T-helper 2 cell treated with Interferon-gamma antibody and Interleukin-4, amounts not matched to agents 5 μg/mL and 100 μg/mL, for 36 hours (primary cell): ENCODE data around the gene TESK2.
"Not testable (repeated sequence)": the region's sequence is repeated elsewhere in the genome, so short reads cannot be mapped to it uniquely, and the experiment has no call there.

ENCODE experiments used
- DNase-seq: peaks from one replicate; pipeline ENCODE4 v3.0.0; 2021; ENCODE audit warnings: low spot score
- H3K27ac Mint-ChIP-seq: one replicate; pipeline ENCODE4 v1.8.0; 2021; ENCODE audit warnings: mild to moderate bottlenecking, mixed read lengths
- H3K27me3 Mint-ChIP-seq: one replicate; pipeline ENCODE4 v1.8.0; 2021; ENCODE audit warnings: low read depth, mixed read lengths
- H3K36me3 Mint-ChIP-seq: one replicate; pipeline ENCODE4 v1.8.0; 2021; ENCODE audit warnings: low read depth, mixed read lengths
- H3K4me1 Mint-ChIP-seq: one replicate; pipeline ENCODE4 v1.8.0; 2021; ENCODE audit warnings: low read depth, mixed read lengths
- H3K4me3 Mint-ChIP-seq: one replicate; pipeline ENCODE4 v1.8.0; 2022; ENCODE audit warnings: mild to moderate bottlenecking, moderate library complexity, mixed read lengths
- H3K9me3 Mint-ChIP-seq: one replicate; pipeline ENCODE4 v1.8.0; 2021; ENCODE audit warnings: mixed read lengths

The TESK2 gene

GRCh38 chr1:45490626-45491486 lies at the start of gene TESK2:
TSS of gene TESK2 (minus strand) at chr1:45491163. CDS start at chr1:45457785, 33,378 bp downstream.
- Mint-ChIP-seq H3K27me3 (peaks cover 9% of the 10 kb centered on the region), H3K36me3 (no peaks in the 10 kb centered on the region), H3K4me3 (no peak within 1 kb of the TSS), H3K4me1 (peaks cover 8% of the 10 kb centered on the region), H3K9me3 (no peaks in the 10 kb centered on the region), H3K27ac (no peak within 1 kb of the TSS)
- DNase-seq = peak; percentile 98

GRCh38 chr1:45536886-45537285 lies 45.9 kb upstream of the TESK2 start:
- Mint-ChIP-seq H3K4me1 (peaks cover 19% of the 10 kb centered on the region), H3K27ac (no peak overlapping the region), H3K36me3 (no peaks in the 10 kb centered on the region), H3K4me3 (no peak overlapping the region), H3K9me3 (no peaks in the 10 kb centered on the region), H3K27me3 (peaks cover 8% of the 10 kb centered on the region)
- DNase-seq = no peak

GRCh38 chr1:45535988-45536766 lies 45.2 kb upstream of the TESK2 start:
- Mint-ChIP-seq H3K36me3 (no peaks in the 10 kb centered on the region), H3K4me1 (peaks cover 21% of the 10 kb centered on the region), H3K27me3 (peaks cover 10% of the 10 kb centered on the region), H3K4me3 (peak overlapping the region; percentile 5), H3K9me3 (no peaks in the 10 kb centered on the region), H3K27ac (peak overlapping the region; percentile 33)
- DNase-seq = peak; percentile 46

- DNase-seq = no peak
- Mint-ChIP-seq H3K9me3 (no peaks in the 10 kb centered on the region), H3K4me1 (peaks cover 17% of the 10 kb centered on the region), H3K4me3 (no peak overlapping the region), H3K27ac (peak overlapping the region; percentile 8), H3K36me3 (no peaks in the 10 kb centered on the region), H3K27me3 (peaks cover 10% of the 10 kb centered on the region)
These were observed 40.9 kb upstream of the TESK2 start for GRCh38 chr1:45531873-45532272.

GRCh38 chr1:45530632-45531135 lies 39.7 kb upstream of the TESK2 start:
- H3K36me3 Mint-ChIP-seq = no peaks in the 10 kb centered on the region
- DNase-seq = no peak

GRCh38 chr1:45526135-45526644 lies 35.2 kb upstream of the TESK2 start:
- Mint-ChIP-seq H3K27ac (no peak overlapping the region), H3K9me3 (no peaks in the 10 kb centered on the region), H3K4me3 (no peak overlapping the region), H3K4me1 (peaks cover 21% of the 10 kb centered on the region), H3K27me3 (peaks cover 8% of the 10 kb centered on the region), H3K36me3 (peaks cover 3% of the 10 kb centered on the region)
- DNase-seq = no peak

More at GRCh38 chr1:45530632-45531135, 39.7 kb upstream of the TESK2 start:
- Mint-ChIP-seq H3K4me1 (peaks cover 7% of the 10 kb centered on the region), H3K4me3 (no peak overlapping the region), H3K27me3 (peaks cover 14% of the 10 kb centered on the region), H3K9me3 (no peaks in the 10 kb centered on the region), H3K27ac (no peak overlapping the region)

- not testable (repeated sequence) for H3K4me3 Mint-ChIP-seq, H3K9me3 Mint-ChIP-seq, DNase-seq, H3K27me3 Mint-ChIP-seq, H3K27ac Mint-ChIP-seq
- Mint-ChIP-seq H3K4me1 (peaks cover 26% of the 10 kb centered on the region), H3K36me3 (peaks cover 11% of the 10 kb centered on the region)
These were observed 33.0 kb upstream of the TESK2 start for GRCh38 chr1:45523975-45524374.

- Mint-ChIP-seq H3K4me1 (peaks cover 31% of the 10 kb centered on the region), H3K36me3 (peaks cover 15% of the 10 kb centered on the region), H3K27ac (peak overlapping the region; percentile 82), H3K4me3 (peak overlapping the region; percentile 98)
- peak; percentile 38 for DNase-seq
- not testable (repeated sequence) for H3K9me3 Mint-ChIP-seq, H3K27me3 Mint-ChIP-seq
These were observed 32.6 kb upstream of the TESK2 start for GRCh38 chr1:45523516-45523915.

GRCh38 chr1:45522324-45523104 lies 31.6 kb upstream of the TESK2 start:
- H3K4me1 Mint-ChIP-seq = peaks cover 32% of the 10 kb centered on the region

GRCh38 chr1:45521413-45522323 lies 30.7 kb upstream of the TESK2 start, which contains the start of gene PRDX1:
TSS of gene PRDX1 (minus strand) at chr1:45521884. CDS start at chr1:45519043, 2,841 bp downstream.
- peaks cover 32% of the 10 kb centered on the region for H3K4me1 Mint-ChIP-seq
- H3K27ac Mint-ChIP-seq = peak within 1 kb of the TSS; percentile 93
- peaks cover 23% of the 10 kb centered on the region for H3K36me3 Mint-ChIP-seq
- DNase-seq = peak; percentile 97
- H3K27me3 Mint-ChIP-seq = peaks cover 6% of the 10 kb centered on the region
- peak within 1 kb of the TSS; percentile 98 for H3K4me3 Mint-ChIP-seq
- no peaks in the 10 kb centered on the region for H3K9me3 Mint-ChIP-seq

More at GRCh38 chr1:45522324-45523104, 31.6 kb upstream of the TESK2 start:
- Mint-ChIP-seq H3K36me3 (peaks cover 17% of the 10 kb centered on the region), H3K27me3 (peaks cover 8% of the 10 kb centered on the region), H3K4me3 (peak overlapping the region; percentile 98), H3K27ac (peak overlapping the region; percentile 93), H3K9me3 (no peaks in the 10 kb centered on the region)
- DNase-seq = no peak

GRCh38 chr1:45519774-45520173 lies 28.8 kb upstream of the TESK2 start:
- H3K27me3 Mint-ChIP-seq, DNase-seq, H3K9me3 Mint-ChIP-seq, H3K27ac Mint-ChIP-seq: not testable (repeated sequence)
- Mint-ChIP-seq H3K36me3 (peaks cover 38% of the 10 kb centered on the region), H3K4me3 (peak overlapping the region; percentile 98), H3K4me1 (peaks cover 33% of the 10 kb centered on the region)

- peaks cover 46% of the 10 kb centered on the region for H3K36me3 Mint-ChIP-seq
- no peaks in the 10 kb centered on the region for H3K9me3 Mint-ChIP-seq
- H3K4me3 Mint-ChIP-seq = peak overlapping the region; percentile 98
- peak overlapping the region; percentile 45 for H3K27ac Mint-ChIP-seq
- peaks cover 33% of the 10 kb centered on the region for H3K4me1 Mint-ChIP-seq
- no peaks in the 10 kb centered on the region for H3K27me3 Mint-ChIP-seq
- DNase-seq = no peak
These were observed 27.9 kb upstream of the TESK2 start for GRCh38 chr1:45518910-45519309.
